Stimulated activated CD4-positive, alpha-beta T cell treated with anti-CD3 and anti-CD28 coated beads, TNF-alpha, amount 100 ng/mL, for 4 hours (primary cell): ENCODE results near the gene ZNF81.
"Not testable (repeated sequence)": the region's sequence is repeated elsewhere in the genome, so short reads cannot be mapped to it uniquely, and the experiment has no call there.

Source experiments
- DNase-seq, 3 experiments: peaks; one replicate each; pipeline ENCODE4 v3.0.0-alpha.2; 2020; ENCODE audit warnings: low read depth in 3 of 3

The ZNF81 gene

GRCh38 chrX:47936224-47936939, 99.7 kb downstream of the ZNF81 start:
- no peak for DNase-seq

GRCh38 chrX:47936940-47937317, 100.2 kb downstream of the ZNF81 start:
- no peak for DNase-seq

DNA sequence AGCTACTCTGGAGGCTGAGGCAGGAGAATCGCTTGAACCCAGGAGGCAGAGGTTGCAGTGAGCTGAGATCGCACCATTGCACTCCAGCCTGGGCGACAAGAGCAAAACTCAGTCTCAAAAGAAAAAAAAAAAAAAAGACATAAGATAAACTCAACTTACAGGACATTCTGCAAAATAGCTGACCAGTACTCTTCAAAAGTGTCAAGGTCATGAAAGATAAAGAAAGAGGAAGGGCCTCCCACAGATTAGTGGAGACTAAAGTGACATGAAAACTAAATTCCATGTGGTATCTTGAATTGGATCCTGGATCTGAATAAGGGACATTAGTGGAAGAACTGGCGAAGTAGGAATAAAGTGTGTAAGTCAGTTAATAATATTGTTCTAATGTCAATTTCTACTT, 103.7 kb downstream of the ZNF81 start:
- DNase-seq = no peak

GRCh38 chrX:47941423-47941822, 104.7 kb downstream of the ZNF81 start:
- no peak for DNase-seq

DNA sequence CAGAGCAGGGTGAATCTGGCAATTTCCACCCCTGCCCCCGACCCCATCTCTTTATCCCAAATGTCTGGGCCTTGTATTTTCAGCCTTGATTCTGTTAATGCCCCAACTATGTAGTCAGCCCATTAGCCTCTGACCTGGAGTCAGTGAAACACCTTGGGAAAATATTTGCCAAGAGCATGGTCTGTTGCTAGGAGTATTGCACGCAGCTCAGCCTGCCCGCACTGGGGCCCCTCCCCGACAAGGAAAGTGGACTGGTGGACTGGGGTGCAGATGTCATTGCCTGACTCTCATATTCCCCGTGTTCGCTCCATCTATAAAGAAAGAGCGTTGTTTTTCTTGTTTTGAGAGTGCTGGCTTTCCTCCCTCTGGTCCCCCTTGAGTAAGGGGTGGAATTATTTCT, 118.6 kb downstream of the ZNF81 start:
- DNase-seq = not testable (repeated sequence)

GRCh38 chrX:47956016-47956415, 119.3 kb downstream of the ZNF81 start:
- no peak for DNase-seq

- not testable (repeated sequence) for DNase-seq
These were observed 121.5 kb downstream of the ZNF81 start for GRCh38 chrX:47958206-47958605.

DNA sequence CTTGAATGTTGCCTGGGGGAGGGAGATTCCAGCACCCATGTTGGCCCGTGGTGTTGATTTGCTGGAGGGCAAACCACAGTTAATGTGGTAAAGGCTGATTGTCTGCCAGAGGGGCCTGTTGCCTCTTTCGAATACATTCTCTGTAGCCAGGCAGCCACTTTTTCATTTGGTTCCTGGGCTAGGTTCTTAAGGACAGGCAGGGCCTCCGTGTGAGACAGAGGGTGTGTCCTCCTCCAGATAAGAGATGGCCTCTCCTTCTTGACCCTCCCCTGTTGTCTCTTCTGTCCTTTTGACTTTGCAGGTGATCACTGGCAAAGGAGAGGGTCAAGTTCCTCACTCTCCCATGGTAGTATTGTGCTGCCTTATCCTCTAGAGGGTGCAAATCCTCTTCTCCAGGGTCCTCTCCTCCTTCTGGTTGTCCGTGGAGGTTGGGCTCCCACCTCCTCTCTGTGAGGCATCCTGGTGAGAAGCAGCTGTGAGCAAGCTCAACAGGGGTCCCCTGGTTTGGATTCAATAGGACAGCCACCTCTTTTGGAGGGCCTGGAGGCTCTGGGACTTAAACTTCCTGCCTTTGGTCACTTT, 122.2 kb downstream of the ZNF81 start:
- DNase-seq = peak in 1 of 3 experiments; percentile 0

DNA sequence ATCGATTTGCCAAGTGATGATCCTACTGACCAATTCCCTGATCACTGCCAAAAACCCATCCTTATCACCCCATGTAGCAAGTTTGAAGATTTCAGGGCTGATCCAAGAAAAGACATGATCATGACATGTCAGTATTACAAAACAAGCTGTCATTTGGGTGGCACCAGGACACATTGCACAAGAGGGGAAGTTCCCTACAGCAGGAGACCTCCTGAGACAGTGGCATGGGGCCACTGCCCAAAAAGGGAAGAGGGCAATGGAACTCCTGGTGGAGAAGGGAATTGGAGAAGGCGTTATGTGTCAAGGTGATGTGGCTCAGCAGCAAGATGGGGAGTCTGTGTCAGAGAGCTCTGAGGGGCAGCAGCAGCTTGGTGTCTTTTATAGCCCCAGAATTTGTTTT, 123.7 kb downstream of the ZNF81 start:
- no peak for DNase-seq

DNA sequence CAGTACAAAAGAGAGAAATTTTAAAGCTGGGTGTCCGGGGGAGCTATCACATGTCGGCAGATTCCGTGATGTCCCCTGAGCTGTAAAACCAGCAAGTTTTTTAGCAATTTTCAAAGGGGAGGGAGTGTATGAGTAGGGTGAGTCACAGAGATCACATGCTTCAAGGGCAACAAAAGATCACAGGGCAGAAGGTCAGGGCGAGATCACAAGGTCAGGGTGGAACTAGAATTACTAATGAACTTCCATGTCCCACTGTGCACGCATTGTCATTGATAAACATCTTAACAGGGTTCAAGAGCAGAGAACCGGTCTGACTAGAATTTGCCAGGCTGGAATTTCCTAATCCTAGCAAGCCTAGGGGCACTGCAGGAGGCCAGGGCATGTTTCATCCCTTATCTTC, 125.1 kb downstream of the ZNF81 start:
- DNase-seq = not testable (repeated sequence)

DNA sequence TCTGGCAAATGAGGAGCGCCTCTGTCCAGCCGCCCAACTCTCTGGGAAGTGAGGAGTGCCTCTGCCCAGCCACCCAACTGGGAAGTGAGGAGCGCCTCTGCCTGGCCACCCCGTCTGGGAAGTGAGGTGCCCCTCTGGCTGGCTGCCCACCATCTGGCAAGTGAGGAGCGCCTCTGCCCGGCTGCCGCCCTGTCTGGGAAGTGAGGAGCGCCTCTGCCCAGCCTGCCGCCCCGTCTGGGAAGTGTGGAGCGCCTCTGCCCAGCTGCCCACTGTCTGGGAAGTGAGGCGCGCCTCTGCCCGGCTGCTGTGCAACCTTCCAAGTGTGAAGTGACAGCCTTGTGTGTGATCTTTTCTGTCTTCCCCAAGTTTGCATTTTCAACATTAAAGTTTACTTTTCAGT, 128.8 kb downstream of the ZNF81 start:
- not testable (repeated sequence) for DNase-seq
